Activated naive CD4-positive, alpha-beta T cell treated with anti-CD3 and anti-CD28 coated beads, Interleukin-2, amount 50 U/mL, for 72 hours (primary cell): ENCODE data around the gene PTTG1IP. TPM values are rescaled to one million over a fixed set of nuclear protein-coding genes. Genes with fewer than 3 reads are reported as not detected.

Experiments
- ATAC-seq, 2 donors: fragments of 150-1000 bp; cut with Tn5 transposase; 2 replicates each; pipeline ENCODE4 v1.10.0; 2021; ENCODE audit warnings: mild to moderate bottlenecking in 2 of 2, moderate library complexity in 2 of 2
- DNase-seq, 2 donors: peaks; one replicate each; pipeline ENCODE4 v3.0.0; 2021 to 2022; ENCODE audit warnings: low spot score in 2 of 2
- H3K27ac Mint-ChIP-seq, 2 donors: one replicate each; pipeline ENCODE4 v1.8.0; 2022; ENCODE audit warnings: mild to moderate bottlenecking in 2 of 2, mixed read lengths in 2 of 2
- H3K36me3 Mint-ChIP-seq, 2 donors: one replicate each; pipeline ENCODE4 v1.8.0; 2022; ENCODE audit warnings: mixed read lengths in 2 of 2
- H3K9me3 Mint-ChIP-seq, 2 donors: one replicate each; pipeline ENCODE4 v1.8.0; 2022; ENCODE audit warnings: mixed read lengths in 2 of 2
- total RNA-seq, 2 donors: library from RNA; stranded (reverse); gene quantifications; one replicate each; pipeline ENCODE4 v1.2.3, GENCODE V29; 2022

Gene PTTG1IP
- total RNA-seq, 2 donors from 2014 or later: 61.7 to 99.8 TPM

DNA sequence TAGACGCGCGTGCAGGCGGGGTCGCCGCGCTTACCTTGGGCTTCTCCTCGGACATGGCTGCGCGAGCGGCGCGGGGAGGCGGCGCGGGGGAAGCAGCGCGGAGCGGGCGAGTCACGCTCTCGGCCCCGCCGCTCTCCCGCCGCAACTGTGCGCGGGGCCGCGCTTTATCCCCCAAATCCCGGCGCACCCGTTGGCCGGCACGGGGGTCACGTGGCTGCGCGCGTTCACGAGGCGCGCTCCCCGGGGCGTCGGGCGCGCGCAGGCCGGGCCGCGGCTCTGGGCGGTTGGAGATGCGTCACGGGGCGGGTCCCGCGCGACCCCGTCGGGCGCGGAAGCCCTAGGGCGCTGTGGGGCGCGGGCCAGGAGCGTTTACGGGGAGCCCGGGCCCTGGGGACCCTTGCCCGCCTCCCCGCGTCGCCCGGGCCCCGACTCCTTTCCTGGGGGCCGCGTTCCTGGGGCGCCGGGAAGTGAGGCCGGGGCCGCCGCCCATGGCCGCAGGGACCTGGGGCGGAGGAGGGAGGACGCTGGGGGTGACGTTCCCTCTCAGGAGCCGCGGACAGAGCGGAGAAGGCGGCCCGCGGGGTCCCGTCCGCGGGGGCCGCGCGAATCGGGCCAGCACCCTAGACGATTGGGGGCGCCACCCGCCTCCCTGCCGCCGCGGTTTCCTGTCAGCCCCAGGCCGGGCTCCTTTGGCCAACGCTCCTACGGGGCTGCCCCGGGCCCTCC, 55.4 kb downstream of the PTTG1IP start, which contains the start of gene SUMO3:
Gene SUMO3 (minus strand): TSS at position 149 of the 726 bp plus-strand sequence. CDS start 94 bp downstream, at position 55.
- DNase-seq (peak; percentile 92 to 95), ATAC-seq (peak; percentile 81 to 82)
- peak within 1 kb of the TSS in 1 of 2 donors; percentile 83 for H3K27ac Mint-ChIP-seq
- peaks cover 5 to 25% of the 10 kb centered on the region in 2 donors for H3K9me3 Mint-ChIP-seq
- H3K36me3 Mint-ChIP-seq: peaks cover 0 to 25% of the 10 kb centered on the region in 2 donors

DNA sequence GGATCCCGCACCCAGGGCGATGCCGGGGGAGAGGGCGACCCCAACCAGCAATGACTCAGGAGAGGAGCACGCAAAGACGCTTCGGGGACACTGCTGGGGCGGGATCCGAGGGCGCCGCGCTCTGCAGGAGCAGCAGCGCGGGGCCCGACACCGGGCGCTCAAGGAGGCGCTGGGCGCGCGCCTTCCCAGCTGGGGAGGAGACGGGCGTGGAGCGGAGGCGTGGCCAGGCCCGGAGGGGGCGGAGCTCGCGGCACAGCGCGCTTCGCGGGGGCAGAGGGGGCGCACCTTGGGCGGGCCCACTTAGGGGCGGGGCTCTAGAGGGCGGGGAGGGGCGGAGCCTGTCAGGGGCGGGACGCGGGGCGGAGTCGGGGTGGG, 56.0 kb downstream of the PTTG1IP start:
- ATAC-seq (peak; percentile 77 to 90), DNase-seq (peak; percentile 89 to 95)
- Mint-ChIP-seq H3K9me3 (peaks cover 0 to 19% of the 10 kb centered on the region in 2 donors), H3K27ac (peak overlapping the region in 1 of 2 donors; percentile 83), H3K36me3 (peaks cover 0 to 20% of the 10 kb centered on the region in 2 donors)

DNA sequence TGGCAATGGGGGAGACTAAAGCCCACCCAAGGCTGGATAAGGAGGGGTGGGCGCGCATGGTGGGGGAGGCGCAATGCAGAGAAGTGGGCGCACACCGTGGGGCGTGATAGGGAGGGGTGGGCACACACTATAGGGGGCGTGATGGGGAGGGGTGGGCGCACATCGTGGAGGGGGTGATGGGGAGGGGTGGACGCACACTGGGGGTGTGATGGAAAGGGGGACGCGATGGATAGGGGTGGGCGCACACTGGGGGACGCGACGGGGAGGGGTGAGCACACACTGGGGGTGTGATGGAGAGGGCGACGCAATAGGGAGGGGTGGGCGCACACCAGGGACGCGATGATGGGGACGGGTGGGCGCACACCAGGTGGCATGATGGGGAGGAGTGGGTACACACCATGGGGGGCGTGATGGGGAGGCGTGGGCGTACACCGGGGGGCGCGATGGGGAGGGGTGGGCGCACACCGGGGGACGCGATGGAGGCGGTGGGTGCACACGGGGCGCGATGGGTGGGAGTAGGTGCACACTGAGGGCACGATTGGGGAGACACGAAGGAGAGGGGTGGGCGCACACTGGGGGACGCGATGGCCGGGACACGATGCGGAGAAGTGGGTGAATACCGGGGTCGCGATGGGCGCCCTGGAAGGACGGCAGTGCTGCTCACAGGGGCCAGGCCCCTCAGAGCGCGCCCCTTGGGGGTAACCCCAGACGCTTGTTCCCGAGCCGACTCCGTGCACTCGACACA, 56.6 kb downstream of the PTTG1IP start:
- peak overlapping the region in 1 of 2 donors; percentile 83 for H3K27ac Mint-ChIP-seq
- H3K36me3 Mint-ChIP-seq: peaks cover 0 to 14% of the 10 kb centered on the region in 2 donors
- H3K9me3 Mint-ChIP-seq: peaks cover 0 to 13% of the 10 kb centered on the region in 2 donors
- ATAC-seq: no peak
- peak in 1 of 2 donors; percentile 45 for DNase-seq

DNA sequence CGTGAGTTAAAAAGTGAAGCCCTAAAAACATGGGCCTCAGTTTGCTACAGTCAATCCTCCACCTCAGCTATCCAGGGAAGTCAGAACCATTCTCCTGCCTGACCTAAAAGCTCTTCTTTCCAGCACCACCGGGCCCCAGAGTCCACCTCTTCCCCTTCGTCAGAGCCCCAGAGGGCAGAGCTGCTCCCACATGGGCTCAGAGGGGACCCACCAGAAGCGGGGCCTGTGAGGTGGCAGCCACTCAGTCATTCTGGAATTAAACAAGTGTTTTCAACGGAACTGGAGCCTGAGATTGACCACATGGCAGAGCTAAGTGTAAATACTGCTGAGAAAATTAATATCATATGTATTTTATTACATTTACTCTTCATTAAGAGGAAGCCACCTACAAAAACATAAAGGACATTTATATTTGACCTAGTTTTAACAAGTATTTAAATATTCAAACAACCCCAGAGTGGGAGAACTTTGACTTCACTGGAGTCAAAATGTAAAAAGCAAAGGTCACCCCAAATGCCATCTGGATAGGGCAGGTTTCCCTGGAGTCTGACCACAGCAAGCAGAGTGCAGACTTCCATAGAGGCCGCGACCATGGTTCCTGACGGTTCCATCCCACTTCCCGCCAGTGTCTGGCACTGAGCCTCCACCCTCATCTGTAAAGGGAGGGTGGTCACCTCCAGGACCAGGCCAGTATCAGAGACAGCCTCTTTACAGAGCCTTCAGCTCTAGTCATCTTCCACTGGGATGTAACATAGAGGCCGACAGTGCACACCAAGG, 57.5 kb downstream of the PTTG1IP start:
- ATAC-seq (no peak), DNase-seq (no peak)
- Mint-ChIP-seq H3K9me3 (peaks cover 0 to 10% of the 10 kb centered on the region in 2 donors), H3K27ac (peak overlapping the region in 1 of 2 donors; percentile 83), H3K36me3 (peaks cover 3 to 11% of the 10 kb centered on the region in 2 donors)

DNA sequence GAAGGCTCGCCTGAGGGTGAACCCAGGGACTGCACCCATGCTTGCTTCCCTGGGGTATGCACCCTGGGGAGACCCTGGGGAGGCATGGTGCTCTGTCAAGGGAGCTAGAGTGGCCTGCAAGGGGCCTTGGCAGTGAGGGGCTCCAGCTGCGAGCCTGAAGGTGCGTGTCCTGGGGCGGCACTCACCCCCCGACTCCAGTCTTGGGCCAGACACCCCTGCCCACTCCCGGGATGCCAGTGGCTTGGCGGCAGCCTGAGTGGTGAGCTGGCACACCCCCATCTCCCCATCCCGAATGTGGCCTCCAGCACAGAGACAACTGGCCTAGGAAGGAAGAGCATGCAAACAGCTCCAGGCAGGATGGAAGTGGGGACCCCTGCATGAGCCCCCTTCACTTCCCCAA, 58.3 kb downstream of the PTTG1IP start:
- Mint-ChIP-seq H3K36me3 (peaks cover 7 to 9% of the 10 kb centered on the region in 2 donors), H3K27ac (peak overlapping the region in 1 of 2 donors; percentile 22), H3K9me3 (peaks cover 0 to 9% of the 10 kb centered on the region in 2 donors)
- ATAC-seq (no peak), DNase-seq (no peak)

DNA sequence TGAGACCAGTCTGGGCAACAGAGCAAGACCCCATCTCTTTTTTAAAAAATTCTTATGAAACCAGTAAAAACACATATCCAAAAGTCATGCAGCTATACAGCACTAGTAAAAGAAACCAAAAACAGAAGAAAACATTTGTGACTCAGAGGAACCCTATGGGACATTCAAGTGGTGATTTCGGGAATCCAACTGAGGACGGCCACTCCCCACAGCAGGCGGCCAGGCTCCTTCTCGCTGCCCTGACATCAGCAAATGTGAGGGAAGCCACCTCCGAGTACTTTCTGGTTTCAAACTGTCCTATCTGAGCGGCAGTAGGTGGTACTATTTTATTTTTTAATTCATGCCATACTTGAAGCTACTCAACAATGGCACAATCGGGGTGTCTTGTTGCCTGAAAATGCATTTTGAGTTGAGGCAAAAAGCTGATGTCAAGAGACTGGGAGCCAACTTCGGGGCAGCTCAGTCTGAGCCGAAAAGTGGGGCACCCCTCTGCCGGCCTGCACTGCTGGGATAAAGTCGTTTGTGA, 58.9 kb downstream of the PTTG1IP start:
- H3K9me3 Mint-ChIP-seq: peaks cover 0 to 2% of the 10 kb centered on the region in 2 donors
- ATAC-seq: no peak
- H3K36me3 Mint-ChIP-seq: peaks cover 3 to 7% of the 10 kb centered on the region in 2 donors
- DNase-seq: no peak
- H3K27ac Mint-ChIP-seq: no peak overlapping the region

DNA sequence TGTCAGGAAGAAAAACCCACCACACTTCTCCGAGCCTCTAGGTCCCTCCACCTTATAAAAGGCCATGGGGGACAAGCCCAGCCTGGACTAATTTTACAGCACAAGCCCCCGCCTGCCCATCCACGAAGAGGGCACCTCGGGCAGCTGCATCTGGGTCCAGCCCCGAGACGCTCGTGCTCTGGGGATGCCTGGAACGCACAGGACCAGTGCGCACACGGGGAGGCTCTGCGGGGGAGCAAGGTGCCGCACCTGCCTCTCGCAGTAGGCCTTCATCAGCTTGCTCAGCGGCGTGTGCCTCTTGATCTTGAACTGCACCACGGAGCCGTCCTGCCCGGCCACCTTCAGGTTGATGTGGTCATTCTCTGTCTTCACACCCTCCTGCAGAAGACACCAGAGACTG, 59.8 kb downstream of the PTTG1IP start:
- Mint-ChIP-seq H3K36me3 (peaks cover 0 to 7% of the 10 kb centered on the region in 2 donors), H3K27ac (no peak overlapping the region), H3K9me3 (no peaks in the 10 kb centered on the region)
- DNase-seq (no peak), ATAC-seq (no peak)

DNA sequence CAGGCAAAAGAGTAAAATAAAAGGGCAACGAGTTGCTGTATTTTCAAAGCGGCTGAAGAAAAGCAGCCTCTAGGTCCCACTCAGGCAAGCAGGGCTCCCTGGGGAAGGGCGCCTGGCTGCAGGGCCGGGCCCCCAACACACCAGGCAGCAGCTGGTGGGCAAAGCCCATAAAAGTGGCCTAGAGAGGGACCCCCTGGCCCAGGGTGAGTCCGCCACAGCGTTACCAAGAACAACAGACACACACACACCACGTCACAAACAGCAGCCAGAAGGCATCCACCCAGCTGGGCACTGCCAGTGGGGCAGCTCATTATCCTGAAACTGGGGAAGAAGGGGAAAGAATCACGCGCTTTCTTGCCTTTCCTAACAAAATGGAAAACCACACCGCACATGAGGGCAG, 60.3 kb downstream of the PTTG1IP start:
- Mint-ChIP-seq H3K27ac (peak overlapping the region in 1 of 2 donors; percentile 53), H3K9me3 (no peaks in the 10 kb centered on the region), H3K36me3 (peaks cover 0 to 7% of the 10 kb centered on the region in 2 donors)
- ATAC-seq: no peak
- DNase-seq: no peak

DNA sequence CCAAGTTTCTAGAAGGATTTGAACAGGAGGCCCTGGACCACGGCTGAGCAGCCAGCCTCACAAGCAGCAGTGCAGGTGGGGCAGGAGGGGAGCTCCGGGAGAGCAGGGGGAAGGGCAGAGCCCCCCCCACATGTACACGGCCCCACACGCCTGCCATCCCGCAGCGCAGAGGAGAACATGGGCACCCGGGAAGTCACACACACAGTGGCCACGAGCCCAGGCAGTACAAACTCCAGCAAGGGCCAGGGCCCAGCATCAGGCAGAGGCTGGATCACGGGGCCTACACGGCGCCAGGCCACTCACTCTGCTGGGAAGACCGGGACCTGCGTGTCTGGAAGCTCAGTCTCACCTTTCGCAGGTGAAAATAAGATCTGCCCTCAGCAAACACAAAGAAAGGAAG, 60.9 kb downstream of the PTTG1IP start:
- ATAC-seq: no peak
- H3K9me3 Mint-ChIP-seq: no peaks in the 10 kb centered on the region
- DNase-seq: no peak
- peaks cover 0 to 7% of the 10 kb centered on the region in 2 donors for H3K36me3 Mint-ChIP-seq
- H3K27ac Mint-ChIP-seq: peak overlapping the region in 1 of 2 donors; percentile 53

DNA sequence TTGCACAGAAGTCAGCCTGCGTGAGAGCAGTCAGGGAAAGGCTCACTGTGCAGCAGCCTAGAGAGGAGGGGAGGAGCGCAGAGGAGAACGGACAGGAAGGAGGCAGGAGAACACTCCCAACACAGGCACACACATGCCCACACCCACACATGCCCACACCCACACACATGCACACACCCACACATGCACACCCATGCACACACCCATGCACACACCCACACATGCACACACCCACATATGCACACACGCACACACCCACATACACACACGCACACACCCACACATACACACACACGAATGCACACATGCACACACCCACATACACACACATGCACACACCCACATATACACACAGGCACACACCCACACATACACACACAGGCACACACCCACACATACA, 62.7 kb downstream of the PTTG1IP start:
- DNase-seq (no peak), ATAC-seq (no peak)
- peaks cover under 1 to 7% of the 10 kb centered on the region in 2 donors for H3K36me3 Mint-ChIP-seq
- no peaks in the 10 kb centered on the region for H3K9me3 Mint-ChIP-seq
- H3K27ac Mint-ChIP-seq: no peak overlapping the region

DNA sequence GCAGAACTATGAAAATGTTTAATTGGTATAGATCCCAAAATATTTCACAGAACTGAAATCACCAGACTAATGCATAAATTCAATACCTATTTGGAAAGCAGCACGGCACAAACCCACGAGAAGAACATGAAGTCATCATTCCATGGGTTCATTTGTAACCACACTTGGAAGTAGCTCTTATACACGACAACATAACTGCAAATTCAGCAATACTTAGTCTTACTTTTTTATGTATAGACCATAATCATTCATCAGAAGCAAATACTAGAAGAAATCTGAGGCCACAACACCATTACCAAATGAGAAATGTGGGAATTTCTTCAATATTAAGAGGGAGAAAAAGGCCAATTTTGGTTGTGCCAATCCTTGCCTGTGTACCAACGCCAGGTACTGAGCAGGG, 67.6 kb downstream of the PTTG1IP start:
- no peak overlapping the region for H3K27ac Mint-ChIP-seq
- ATAC-seq (no peak), DNase-seq (no peak)
- peaks cover 26 to 38% of the 10 kb centered on the region in 2 donors for H3K36me3 Mint-ChIP-seq
- no peaks in the 10 kb centered on the region for H3K9me3 Mint-ChIP-seq

DNA sequence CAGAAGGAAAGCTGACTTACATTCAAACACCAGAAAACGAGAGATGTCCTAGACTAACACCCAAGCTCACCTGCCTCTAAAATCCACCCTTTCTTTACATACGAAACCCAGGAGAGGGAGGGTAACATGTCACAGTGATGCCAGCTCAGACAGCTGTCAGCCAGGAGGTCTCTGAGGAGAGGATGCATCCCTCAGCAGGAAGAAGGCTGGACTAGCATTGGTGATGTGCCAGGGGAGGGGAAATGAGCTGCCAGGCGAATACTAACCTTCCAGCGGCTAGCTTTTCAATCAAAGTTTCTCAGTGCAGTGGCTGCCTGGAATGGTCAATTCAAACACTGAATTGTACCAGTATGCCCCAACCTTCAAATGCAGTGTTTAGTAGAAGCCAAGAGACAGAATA, 68.3 kb downstream of the PTTG1IP start:
- DNase-seq (no peak), ATAC-seq (no peak)
- peak overlapping the region in 1 of 2 donors; percentile 75 for H3K27ac Mint-ChIP-seq
- no peaks in the 10 kb centered on the region for H3K9me3 Mint-ChIP-seq
- H3K36me3 Mint-ChIP-seq: peaks cover 28 to 41% of the 10 kb centered on the region in 2 donors

DNA sequence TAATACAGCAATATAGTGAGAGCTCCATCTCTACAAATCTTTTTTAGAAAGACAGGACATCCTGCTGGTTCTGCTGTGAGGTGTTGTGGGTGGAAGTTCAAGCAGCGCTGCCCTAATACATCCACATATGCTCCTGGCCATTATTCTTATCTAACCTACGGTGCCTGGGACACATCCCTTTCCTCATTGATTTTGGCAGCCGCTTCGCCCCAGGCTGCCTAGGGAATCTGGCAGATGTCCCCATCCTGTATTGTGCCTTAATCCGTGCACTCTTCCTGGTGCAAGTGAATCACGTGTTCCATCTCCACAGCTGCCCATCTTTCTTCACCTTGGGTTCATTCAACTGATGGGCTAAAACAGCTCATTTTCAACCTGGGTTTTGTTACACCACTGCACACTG, 68.7 kb downstream of the PTTG1IP start:
- Mint-ChIP-seq H3K36me3 (peaks cover 31 to 43% of the 10 kb centered on the region in 2 donors), H3K27ac (peak overlapping the region in 1 of 2 donors; percentile 75), H3K9me3 (no peaks in the 10 kb centered on the region)
- ATAC-seq: no peak
- no peak for DNase-seq

DNA sequence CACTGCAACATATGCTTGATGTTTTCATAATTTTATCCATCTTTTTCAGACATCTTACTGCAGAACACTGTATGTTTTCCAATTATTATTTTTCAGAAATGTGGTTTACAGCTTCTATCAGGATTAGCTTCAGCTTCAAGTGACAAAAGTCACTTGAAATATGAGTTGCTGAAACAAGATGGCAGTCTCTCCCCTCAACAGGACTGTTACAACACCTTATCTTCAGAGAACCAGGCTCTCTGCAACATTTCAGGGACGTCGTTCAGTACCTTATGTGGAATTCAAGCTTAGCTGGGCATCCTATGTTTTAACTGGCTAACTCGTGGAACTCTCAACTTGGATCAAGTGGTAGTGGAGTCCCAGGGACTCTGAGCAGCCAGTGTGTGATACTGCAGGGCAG, 69.8 kb downstream of the PTTG1IP start:
- H3K36me3 Mint-ChIP-seq: peaks cover 36 to 51% of the 10 kb centered on the region in 2 donors
- ATAC-seq: no peak
- no peak overlapping the region for H3K27ac Mint-ChIP-seq
- no peaks in the 10 kb centered on the region for H3K9me3 Mint-ChIP-seq
- no peak for DNase-seq

DNA sequence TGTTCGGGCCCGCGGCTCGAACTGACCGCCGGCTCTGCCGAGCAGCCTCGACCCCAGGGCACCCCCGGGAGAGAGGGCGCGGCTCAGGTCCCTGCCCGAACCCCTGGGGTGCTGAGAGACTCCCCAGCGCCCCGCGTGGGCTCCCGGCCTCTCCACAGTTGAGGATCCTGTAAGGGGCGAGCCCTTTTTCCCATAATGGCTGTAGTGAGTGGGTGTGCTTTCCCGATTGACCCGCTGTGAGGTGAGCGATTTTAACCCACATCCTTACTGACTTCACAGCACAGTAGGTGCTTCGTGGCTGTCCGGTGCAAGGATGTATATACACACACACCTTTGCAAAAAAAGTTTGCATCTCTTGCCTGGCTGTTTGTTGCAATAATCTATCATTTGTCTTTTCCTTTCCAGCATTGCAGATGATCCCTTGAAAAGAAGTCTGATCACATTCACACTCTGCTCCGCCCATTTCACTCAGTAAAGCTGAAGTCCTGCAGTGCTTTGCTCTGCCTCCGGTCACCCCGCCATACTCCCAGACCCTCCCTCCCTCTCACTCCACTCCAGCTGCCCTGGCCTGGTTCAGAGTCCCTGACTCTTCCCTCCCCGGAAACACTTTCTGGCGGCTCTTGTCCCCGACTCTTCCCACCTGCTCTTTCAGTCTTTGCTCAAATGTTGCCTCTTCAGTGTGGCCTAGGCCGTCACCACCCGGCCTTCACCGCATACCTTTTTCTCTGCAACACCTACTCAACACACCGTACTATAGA, 70.9 kb downstream of the PTTG1IP start:
- Mint-ChIP-seq H3K36me3 (peaks cover 36 to 55% of the 10 kb centered on the region in 2 donors), H3K27ac (peak overlapping the region; percentile 86 to 88), H3K9me3 (no peaks in the 10 kb centered on the region)
- no peak for DNase-seq
- peak; percentile 1 to 8 for ATAC-seq
